Ramos (cell line): ENCODE results near the gene AGAP3.

Experiments
- in situ Hi-C: fragments of 300-500 bp; cut with MboI; formaldehyde crosslinking; loops from one replicate; pipeline ENCODE4 v1.14.3; 2022; ENCODE audit warnings: low sequenced_read_pairs; ENCODE audit not compliant: unreplicated experiment

The AGAP3 gene

GRCh38 chr7:151132461-151133205 is 46.4 kb downstream of the AGAP3 start:
- in situ Hi-C loops: no loop called here

GRCh38 chr7:151133266-151133985 is 47.2 kb downstream of the AGAP3 start:
- in situ Hi-C loops: no loop called here

- in situ Hi-C loops: no loop called here
These were observed 47.9 kb downstream of the AGAP3 start for GRCh38 chr7:151133986-151134742.

GRCh38 chr7:151134743-151135524 is 48.7 kb downstream of the AGAP3 start:
- in situ Hi-C loops: no loop called here

- in situ Hi-C loops: no loop called here
These were observed 49.2 kb downstream of the AGAP3 start for GRCh38 chr7:151135525-151135845.

GRCh38 chr7:151135866-151136843 is 49.9 kb downstream of the AGAP3 start:
- in situ Hi-C loops: no loop called here

GRCh38 chr7:151137076-151137675 is 50.9 kb downstream of the AGAP3 start:
- in situ Hi-C loops: no loop called here

GRCh38 chr7:151137791-151138152 is 51.5 kb downstream of the AGAP3 start:
- in situ Hi-C loops: no loop called here

GRCh38 chr7:151138153-151138851 is 52.0 kb downstream of the AGAP3 start:
- in situ Hi-C loops: no loop called here

GRCh38 chr7:151139071-151139790 is 53.0 kb downstream of the AGAP3 start:
- in situ Hi-C loops: no loop called here

- in situ Hi-C loops: no loop called here
These were observed 53.5 kb downstream of the AGAP3 start for GRCh38 chr7:151139791-151140190.

GRCh38 chr7:151140826-151141225 is 54.6 kb downstream of the AGAP3 start:
- in situ Hi-C loops: no loop called here

GRCh38 chr7:151141311-151141854 is 55.1 kb downstream of the AGAP3 start:
- in situ Hi-C loops: no loop called here

- in situ Hi-C loops: no loop called here
These were observed 55.8 kb downstream of the AGAP3 start for GRCh38 chr7:151141855-151142685.

GRCh38 chr7:151142686-151143040 is 56.4 kb downstream of the AGAP3 start:
- in situ Hi-C loops: no loop called here

- in situ Hi-C loops: no loop called here
These were observed 57.2 kb downstream of the AGAP3 start for GRCh38 chr7:151143261-151144015.
